Thoracic aorta (tissue), 2 donors: Measurements from ENCODE around the gene LCE5A. TPM values are rescaled to one million over a fixed set of nuclear protein-coding genes. Genes with fewer than 3 reads are reported as not detected.
"Not testable (repeated sequence)": the region's sequence is repeated elsewhere in the genome, so short reads cannot be mapped to it uniquely, and the experiment has no call there.

Experiments
- ATAC-seq: fragments of 150-250 bp; one replicate; pipeline ENCODE4 v1.8.0; 2017; ENCODE audit warnings: low read depth; ENCODE audit not compliant: insufficient number of reproducible peaks, low FRiP score
- DNase-seq: peaks from one replicate; pipeline ENCODE4 v3.0.0-alpha.2; 2020; ENCODE audit warnings: low spot score
- H3K27ac ChIP-seq, 2 donors: fragments of 200-600 bp; sonication (generic); 1 replicate in 1 of 2; 2 replicates in 1 of 2; pipeline ENCODE4 v1.5.1; 2016; ENCODE audit warnings: mild to moderate bottlenecking in 2 of 2, moderate library complexity in 2 of 2
- H3K27me3 ChIP-seq: fragments of 200-600 bp; sonication (generic); replicated peaks from 2 replicates; pipeline ENCODE4 v1.6.0; 2016; ENCODE audit warnings: mild to moderate bottlenecking; ENCODE audit not compliant: insufficient read depth
- H3K36me3 ChIP-seq: fragments of 200-600 bp; sonication (generic); one replicate; pipeline ENCODE4 v1.5.1; 2016
- H3K4me1 ChIP-seq, 2 donors: fragments of 200-600 bp; sonication (generic); 1 replicate in 1 of 2; 2 replicates in 1 of 2; pipeline versions ENCODE4 v1.5.1 to v1.6.0; 2016; ENCODE audit warnings: low read depth in 2 of 2, mild to moderate bottlenecking in 1 of 2; ENCODE audit not compliant: control insufficient read depth in 1 of 2
- H3K4me3 ChIP-seq: fragments of 200-600 bp; sonication (generic); 2 replicates; pipeline ENCODE4 v1.5.1; 2016; ENCODE audit warnings: mild to moderate bottlenecking
- H3K9me3 ChIP-seq: fragments of 200-600 bp; sonication (generic); 2 replicates; pipeline ENCODE4 v1.5.1; 2016
- CTCF ChIP-seq: fragments of 200-600 bp; sonication (generic); IDR thresholded peaks from one replicate; pipeline ENCODE4 v1.5.1; 2019; ENCODE audit warnings: antibody characterized with exemption
- total RNA-seq, 2 donors: library from RNA; depleted of rRNA; stranded (reverse); fragments of >200 nt; gene quantifications; one replicate each; pipeline versions ENCODE4 v1.1.0 to v1.2.3, GENCODE V29; 2016

Gene LCE5A
- total RNA-seq, 2 donors from 2014 or later, result not detected

GRCh38 chr1:152479792-152480595, 30.6 kb upstream of the LCE5A start:
- TF ChIP-seq CTCF, result peak; percentile 21
- Histone ChIP-seq H3K36me3 (no peaks in the 10 kb centered on the region), H3K27me3 (no peaks in the 10 kb centered on the region), H3K4me1 (no peaks in the 10 kb centered on the region), H3K27ac (no peak overlapping the region), H3K9me3 (peaks cover 8% of the 10 kb centered on the region), H3K4me3 (no peak overlapping the region)
- no peak for ATAC-seq
- DNase-seq, result no peak

- no peak for ATAC-seq
- Histone ChIP-seq H3K27ac (no peak overlapping the region), H3K4me1 (no peaks in the 10 kb centered on the region), H3K36me3 (no peaks in the 10 kb centered on the region), H3K27me3 (no peaks in the 10 kb centered on the region), H3K4me3 (no peak overlapping the region), H3K9me3 (peaks cover 3% of the 10 kb centered on the region)
- TF ChIP-seq CTCF, result no peak
- DNase-seq, result no peak
These were observed 28.5 kb upstream of the LCE5A start for GRCh38 chr1:152481869-152482664.

GRCh38 chr1:152486400-152487006, 24.1 kb upstream of the LCE5A start:
- no peak for DNase-seq
- ATAC-seq, result no peak
- no peaks in the 10 kb centered on the region for H3K36me3 ChIP-seq
- no peaks in the 10 kb centered on the region for H3K27me3 ChIP-seq
- no peaks in the 10 kb centered on the region for H3K9me3 ChIP-seq
- TF ChIP-seq CTCF, result no peak
- H3K27ac ChIP-seq, result no peak overlapping the region
- H3K4me3 ChIP-seq, result no peak overlapping the region
- no peaks in the 10 kb centered on the region for H3K4me1 ChIP-seq

- ATAC-seq, result no peak
- DNase-seq, result no peak
- Histone ChIP-seq H3K9me3 (no peaks in the 10 kb centered on the region), H3K27me3 (no peaks in the 10 kb centered on the region), H3K4me3 (no peak overlapping the region), H3K27ac (no peak overlapping the region), H3K4me1 (no peaks in the 10 kb centered on the region), H3K36me3 (no peaks in the 10 kb centered on the region)
- no peak for TF ChIP-seq CTCF
These were observed 22.7 kb upstream of the LCE5A start for GRCh38 chr1:152487871-152488270.

GRCh38 chr1:152491537-152491936, 19.1 kb upstream of the LCE5A start:
- DNase-seq, H3K27ac ChIP-seq, H3K9me3 ChIP-seq, ATAC-seq, H3K4me1 ChIP-seq, H3K36me3 ChIP-seq, H3K27me3 ChIP-seq, H3K4me3 ChIP-seq: not testable (repeated sequence)
